Karpas-422 (cell line): Measurements from ENCODE around the gene FHL2. TPM values are rescaled to one million over a fixed set of nuclear protein-coding genes. Genes with fewer than 3 reads are reported as not detected.

Experiments used
- DNase-seq: peaks from one replicate; pipeline ENCODE4 v3.0.0-alpha.2; 2015
- H2AFZ ChIP-seq: fragments of 200-600 bp; sonication (generic); 2 replicates; pipeline ENCODE4 v1.6.1; 2014; ENCODE audit warnings: antibody characterized with exemption, low read length, mixed read lengths
- H3K27ac ChIP-seq: fragments of 200-600 bp; sonication (generic); 2 replicates; pipeline ENCODE4 v1.5.1; 2014; ENCODE audit warnings: mild to moderate bottlenecking, low read length, moderate library complexity
- H3K27me3 ChIP-seq: fragments of 200-600 bp; sonication (generic); 2 replicates; pipeline ENCODE4 v1.6.1; 2014; ENCODE audit warnings: low read length, mixed read lengths
- H3K36me3 ChIP-seq: fragments of 200-600 bp; sonication (generic); 2 replicates; pipeline ENCODE4 v1.6.1; 2014; ENCODE audit warnings: low read length, mixed read lengths; ENCODE audit not compliant: insufficient read depth
- H3K4me1 ChIP-seq: fragments of 200-600 bp; sonication (generic); 2 replicates; pipeline ENCODE4 v1.6.1; 2014; ENCODE audit warnings: mild to moderate bottlenecking, low read length, mixed read lengths
- H3K4me2 ChIP-seq: fragments of 200-600 bp; sonication (generic); 2 replicates; pipeline ENCODE4 v1.6.1; 2014; ENCODE audit warnings: low read length, low read depth, mild to moderate bottlenecking; ENCODE audit not compliant: poor library complexity, severe bottlenecking
- H3K4me3 ChIP-seq: fragments of 200-600 bp; sonication (generic); 2 replicates; pipeline ENCODE4 v1.5.1; 2014; ENCODE audit warnings: mild to moderate bottlenecking, antibody characterized with exemption, low read length, mixed read lengths
- H3K79me2 ChIP-seq: fragments of 200-600 bp; sonication (generic); 2 replicates; pipeline ENCODE4 v1.6.1; 2014; ENCODE audit warnings: mild to moderate bottlenecking, low read length, mixed read lengths
- H3K9ac ChIP-seq: fragments of 200-600 bp; sonication (generic); 2 replicates; pipeline ENCODE4 v1.6.0; 2014; ENCODE audit warnings: low read length
- H3K9me2 ChIP-seq: fragments of 200-600 bp; sonication (generic), shearing (Covaris generic); replicated peaks from 2 replicates; pipeline ENCODE4 v1.6.0; 2014; ENCODE audit warnings: mild to moderate bottlenecking, low read length, moderate library complexity; ENCODE audit not compliant: insufficient read depth
- H3K9me3 ChIP-seq: fragments of 300-700, 200-600 bp; sonication (generic); 2 replicates; pipeline ENCODE4 v1.6.1; 2014; ENCODE audit warnings: low read length, mixed read lengths
- H4K20me1 ChIP-seq: fragments of 200-600 bp; sonication (generic); 2 replicates; pipeline ENCODE4 v1.6.1; 2014; ENCODE audit warnings: mild to moderate bottlenecking, antibody characterized with exemption, low read length, low read depth; ENCODE audit not compliant: insufficient read depth
- total RNA-seq: library from RNA; depleted of rRNA; stranded (reverse); fragments of >200 nt; shearing (Covaris generic); gene quantifications from 2 replicates; pipeline ENCODE4 v1.2.3, GENCODE V29; 2014; ENCODE audit warnings: low replicate concordance

FHL2 gene
- total RNA-seq, 1 experiment from 2014 or later: 0.26 TPM

DNA sequence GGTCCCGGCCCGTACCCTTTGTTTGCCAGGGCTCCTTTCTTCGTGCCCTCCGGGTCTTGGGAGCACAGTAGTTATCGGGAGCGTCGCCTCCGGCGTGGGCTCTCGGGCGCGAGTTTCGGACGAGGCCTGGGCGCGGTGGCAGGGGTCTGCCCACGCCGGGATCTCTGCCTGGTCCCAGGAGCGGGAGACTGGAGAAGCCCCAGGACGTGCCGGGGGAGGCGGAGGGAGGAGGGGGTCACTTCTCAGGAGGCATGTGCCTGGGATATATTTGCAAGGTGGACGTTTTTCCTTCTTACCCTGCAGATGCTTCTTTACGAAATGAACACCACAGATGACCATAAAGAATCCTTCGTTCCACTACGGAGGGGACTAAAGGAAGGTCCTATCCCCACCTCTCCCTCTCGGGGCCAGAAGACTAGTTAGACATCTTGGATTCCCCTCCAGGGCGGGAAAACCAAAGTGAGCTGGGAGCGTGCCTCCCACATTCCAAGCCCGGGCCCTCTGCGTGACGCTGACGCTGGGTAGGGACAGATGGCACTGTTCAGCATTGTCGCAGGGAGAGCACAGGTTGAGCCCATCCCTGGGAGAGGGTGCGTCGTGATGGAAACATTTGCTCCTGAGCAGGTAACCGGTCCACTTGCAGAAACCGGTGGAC lies 483 bp upstream of the FHL2 start:
- no peak overlapping the region for H2AFZ ChIP-seq

DNA sequence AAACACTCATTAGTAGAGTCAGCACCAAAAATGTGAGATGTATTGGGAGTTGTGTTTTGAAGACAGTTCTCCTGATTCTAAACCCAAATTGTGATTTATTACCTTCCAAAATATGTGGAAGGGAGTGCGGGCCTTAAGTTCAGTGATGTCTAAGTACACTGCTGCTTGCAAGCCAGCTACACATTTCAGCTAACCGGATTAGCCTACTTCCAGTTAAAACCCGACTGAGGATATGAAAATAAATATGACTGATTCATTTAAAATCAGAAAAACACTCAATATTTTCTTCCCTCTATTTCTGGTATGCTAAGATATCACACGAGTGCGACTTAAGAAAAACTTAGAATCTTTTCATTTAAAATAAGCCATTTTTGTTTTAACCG lies 907 bp downstream of the FHL2 start:
- DNase-seq: no peak
- no peak overlapping the region for H3K4me2 ChIP-seq
- H3K36me3 ChIP-seq: no peaks in the 10 kb centered on the region
- H3K9me3 ChIP-seq: no peaks in the 10 kb centered on the region
- H3K4me3 ChIP-seq: no peak overlapping the region
- no peaks in the 10 kb centered on the region for H3K4me1 ChIP-seq
- no peak overlapping the region for H3K27ac ChIP-seq
- no peaks in the 10 kb centered on the region for H3K27me3 ChIP-seq
- no peak overlapping the region for H2AFZ ChIP-seq
- H3K9ac ChIP-seq: no peak overlapping the region
- H4K20me1 ChIP-seq: no peaks in the 10 kb centered on the region
- H3K9me2 ChIP-seq: no peaks in the 10 kb centered on the region
- no peaks in the 10 kb centered on the region for H3K79me2 ChIP-seq

More for the DNA sequence above, 483 bp upstream of the FHL2 start:
- Histone ChIP-seq H3K36me3 (no peaks in the 10 kb centered on the region), H3K27ac (no peak overlapping the region), H3K4me3 (no peak overlapping the region), H3K4me2 (no peak overlapping the region), H3K9ac (no peak overlapping the region), H3K79me2 (no peaks in the 10 kb centered on the region), H4K20me1 (no peaks in the 10 kb centered on the region), H3K4me1 (no peaks in the 10 kb centered on the region), H3K9me2 (no peaks in the 10 kb centered on the region), H3K9me3 (no peaks in the 10 kb centered on the region), H3K27me3 (no peaks in the 10 kb centered on the region)
- no peak for DNase-seq

DNA sequence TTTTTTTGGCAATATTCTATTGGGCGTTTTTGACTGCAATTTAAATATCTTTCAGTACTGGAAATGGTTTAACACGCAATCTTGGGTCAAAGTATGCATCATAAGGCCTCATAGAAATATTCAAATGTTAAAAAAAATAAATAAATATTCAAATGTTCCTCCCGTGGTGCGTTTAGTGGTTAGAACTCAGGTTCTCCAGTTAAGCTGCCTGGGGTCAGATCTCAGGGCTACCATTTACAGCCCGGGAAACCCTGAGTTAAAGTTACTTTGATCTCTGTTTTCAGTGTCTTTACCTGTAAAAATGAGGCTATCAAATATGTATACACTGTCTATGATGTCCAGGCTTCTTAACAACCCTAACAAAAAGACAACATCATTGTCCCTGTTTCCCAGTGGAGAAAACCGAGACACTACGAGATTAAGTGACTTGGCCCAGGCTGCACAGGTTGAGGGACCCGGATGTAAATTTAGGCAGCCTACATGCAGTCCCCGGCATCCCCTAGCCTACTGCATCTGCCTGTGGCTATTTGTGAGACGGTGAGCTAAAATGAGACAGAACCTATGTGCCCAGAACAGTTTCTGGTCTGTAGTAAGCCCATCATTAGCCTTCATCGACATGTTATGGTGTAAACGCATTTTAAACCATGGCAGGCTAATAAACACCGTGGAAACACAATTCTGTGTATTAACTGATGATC lies 1.7 kb downstream of the FHL2 start:
- Histone ChIP-seq H3K4me1 (no peaks in the 10 kb centered on the region), H3K27ac (no peak overlapping the region), H4K20me1 (no peaks in the 10 kb centered on the region), H3K4me3 (no peak overlapping the region), H3K9ac (no peak overlapping the region), H2AFZ (no peak overlapping the region), H3K9me2 (no peaks in the 10 kb centered on the region), H3K79me2 (no peaks in the 10 kb centered on the region), H3K27me3 (no peaks in the 10 kb centered on the region), H3K36me3 (no peaks in the 10 kb centered on the region), H3K9me3 (no peaks in the 10 kb centered on the region), H3K4me2 (no peak overlapping the region)
- DNase-seq: no peak

DNA sequence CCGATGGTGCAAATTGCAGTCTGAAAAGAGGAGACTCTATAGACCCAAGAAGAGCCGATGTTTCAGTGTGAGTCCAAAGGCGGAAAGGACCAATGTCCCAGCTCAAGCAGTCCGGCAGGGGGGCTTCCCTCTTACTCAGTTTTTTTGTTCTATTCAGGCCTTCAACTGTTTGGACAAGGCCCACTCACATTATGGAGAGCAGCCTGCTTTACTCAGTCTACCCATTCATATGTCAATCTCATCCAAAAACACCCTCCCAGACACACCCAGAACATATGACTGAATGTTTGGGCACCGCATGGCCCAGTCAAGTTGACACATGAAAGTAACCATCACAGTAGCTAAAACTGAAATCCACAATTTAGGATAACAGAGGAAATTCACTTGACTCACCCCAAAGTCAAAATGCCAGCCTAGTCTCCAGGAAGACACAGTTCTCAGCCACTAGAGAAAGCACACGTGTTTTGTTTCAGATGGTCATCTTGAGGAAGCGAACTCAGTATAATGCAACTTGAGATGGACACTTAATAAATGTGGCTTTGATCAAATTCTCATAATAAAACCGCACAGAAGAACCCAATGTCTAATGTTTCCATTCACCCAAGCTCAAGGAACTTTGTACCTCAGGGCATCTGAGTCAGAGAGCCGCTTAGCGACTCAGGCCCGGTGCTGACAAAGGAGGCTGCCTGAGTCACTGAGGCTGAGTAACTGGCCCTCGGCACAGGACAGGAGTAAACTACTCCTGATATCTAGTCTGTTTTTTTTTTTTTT lies 2.4 kb downstream of the FHL2 start:
- no peaks in the 10 kb centered on the region for H3K36me3 ChIP-seq
- no peak overlapping the region for H2AFZ ChIP-seq
- H3K4me2 ChIP-seq: no peak overlapping the region
- no peak overlapping the region for H3K4me3 ChIP-seq
- no peak overlapping the region for H3K9ac ChIP-seq
- H3K27me3 ChIP-seq: no peaks in the 10 kb centered on the region
- no peaks in the 10 kb centered on the region for H3K4me1 ChIP-seq
- H3K79me2 ChIP-seq: no peaks in the 10 kb centered on the region
- H3K27ac ChIP-seq: no peak overlapping the region
- no peaks in the 10 kb centered on the region for H3K9me3 ChIP-seq
- no peak for DNase-seq
- no peaks in the 10 kb centered on the region for H3K9me2 ChIP-seq
- H4K20me1 ChIP-seq: no peaks in the 10 kb centered on the region

DNA sequence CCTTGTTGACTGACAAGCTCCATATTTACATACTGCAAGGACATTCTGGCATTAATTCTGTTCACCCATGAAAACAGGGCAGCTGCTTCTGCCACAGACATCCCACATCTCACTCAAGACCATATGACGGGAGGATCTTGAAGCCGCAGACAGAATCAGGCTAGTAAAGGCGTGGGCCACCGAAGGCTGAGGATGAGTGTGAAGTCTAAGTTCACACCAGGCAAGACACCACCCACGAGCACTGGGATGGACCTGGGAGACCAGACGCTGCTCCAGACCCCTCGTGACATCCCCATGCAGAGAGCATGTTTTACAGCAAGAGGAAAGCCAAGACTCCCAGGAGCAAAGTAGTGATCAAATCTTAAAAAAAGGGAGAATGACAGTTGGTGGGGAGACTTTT lies 3.2 kb downstream of the FHL2 start:
- H3K9me2 ChIP-seq: no peaks in the 10 kb centered on the region
- H3K4me1 ChIP-seq: no peaks in the 10 kb centered on the region
- H3K27ac ChIP-seq: no peak overlapping the region
- no peaks in the 10 kb centered on the region for H4K20me1 ChIP-seq
- H3K9me3 ChIP-seq: no peaks in the 10 kb centered on the region
- H3K4me3 ChIP-seq: no peak overlapping the region
- no peaks in the 10 kb centered on the region for H3K36me3 ChIP-seq
- H3K79me2 ChIP-seq: no peaks in the 10 kb centered on the region
- H3K27me3 ChIP-seq: no peaks in the 10 kb centered on the region
- H3K4me2 ChIP-seq: no peak overlapping the region
- H2AFZ ChIP-seq: no peak overlapping the region
- H3K9ac ChIP-seq: no peak overlapping the region
- no peak for DNase-seq

DNA sequence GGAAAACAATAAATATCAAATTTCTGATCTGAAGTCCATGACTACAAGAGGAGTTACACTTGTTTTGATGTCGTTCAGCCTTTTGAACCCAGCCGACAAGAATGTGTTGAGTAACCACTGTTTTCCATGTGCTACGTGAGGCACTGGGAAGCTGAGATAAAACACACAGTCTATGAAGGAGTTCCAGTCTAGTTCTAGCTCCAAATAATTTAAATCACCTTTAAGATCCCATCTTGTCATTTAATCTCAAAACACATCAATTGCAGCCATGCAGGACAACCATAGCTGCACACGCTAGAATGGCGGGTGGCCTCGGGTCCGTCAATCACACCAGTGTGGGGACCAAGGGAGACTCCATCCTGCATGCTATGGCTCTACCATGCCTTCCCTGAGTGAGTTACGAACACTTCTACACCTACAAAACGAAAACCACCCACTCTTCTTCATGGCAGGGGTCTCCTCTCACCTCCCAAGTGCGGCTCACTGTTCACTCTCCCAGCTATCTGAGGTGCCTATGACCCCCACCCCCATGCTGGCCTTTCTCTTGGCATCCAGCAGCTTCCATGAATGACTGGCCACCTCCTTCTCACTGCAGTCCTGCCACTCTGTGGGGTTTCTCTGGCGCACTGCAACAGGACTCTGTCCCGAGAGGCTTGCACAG lies 3.8 kb downstream of the FHL2 start:
- Histone ChIP-seq H3K27ac (no peak overlapping the region), H4K20me1 (no peaks in the 10 kb centered on the region), H3K36me3 (no peaks in the 10 kb centered on the region), H3K9ac (no peak overlapping the region), H3K4me2 (no peak overlapping the region), H3K27me3 (no peaks in the 10 kb centered on the region), H3K9me2 (no peaks in the 10 kb centered on the region), H3K4me1 (no peaks in the 10 kb centered on the region), H3K4me3 (no peak overlapping the region), H3K9me3 (no peaks in the 10 kb centered on the region), H2AFZ (no peak overlapping the region), H3K79me2 (no peaks in the 10 kb centered on the region)
- no peak for DNase-seq

DNA sequence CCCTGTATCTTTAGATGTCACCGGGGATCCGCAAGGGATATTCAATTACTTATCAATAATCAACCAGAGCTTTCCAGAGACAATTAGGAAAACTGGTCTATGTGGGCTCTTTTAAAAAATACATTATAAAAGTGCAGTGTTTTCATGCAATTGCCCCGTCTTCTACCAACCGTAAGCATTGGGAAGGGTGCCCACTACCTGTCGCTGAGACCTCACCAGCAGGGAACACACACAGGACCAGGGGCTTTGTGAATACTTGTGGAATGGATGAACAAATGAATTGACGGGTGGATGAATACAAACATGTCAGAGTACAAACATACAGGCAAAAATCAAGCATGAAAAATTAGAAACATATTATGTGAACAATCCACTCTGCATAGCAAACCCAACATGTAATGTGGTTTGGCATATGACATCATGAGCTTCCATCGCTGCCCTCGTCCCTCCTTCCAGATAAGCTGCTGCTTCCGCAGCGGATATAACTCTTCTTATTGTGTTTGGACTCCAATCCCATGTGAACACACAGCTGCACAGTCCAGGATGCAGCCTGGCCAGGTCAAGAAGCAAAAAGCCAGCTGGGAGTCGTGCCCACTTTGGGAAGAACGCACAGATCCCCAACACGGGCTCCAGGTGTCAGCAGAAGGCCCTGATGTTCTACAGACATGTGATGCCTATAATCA lies 5.3 kb downstream of the FHL2 start:
- Histone ChIP-seq H3K27ac (no peak overlapping the region), H3K9me3 (no peaks in the 10 kb centered on the region), H3K27me3 (no peaks in the 10 kb centered on the region), H3K4me2 (no peak overlapping the region), H3K9me2 (no peaks in the 10 kb centered on the region), H2AFZ (no peak overlapping the region), H4K20me1 (no peaks in the 10 kb centered on the region), H3K36me3 (no peaks in the 10 kb centered on the region), H3K9ac (no peak overlapping the region), H3K4me3 (no peak overlapping the region), H3K79me2 (no peaks in the 10 kb centered on the region), H3K4me1 (no peaks in the 10 kb centered on the region)
- DNase-seq: no peak
